ENCODE measurements around the gene KRTAP21-3. TPM values are rescaled to one million over a fixed set of nuclear protein-coding genes. Genes with fewer than 3 reads are reported as not detected.

KRTAP21-3 gene
- total RNA-seq, 2 donors from 2014 or later = not detected

DNA sequence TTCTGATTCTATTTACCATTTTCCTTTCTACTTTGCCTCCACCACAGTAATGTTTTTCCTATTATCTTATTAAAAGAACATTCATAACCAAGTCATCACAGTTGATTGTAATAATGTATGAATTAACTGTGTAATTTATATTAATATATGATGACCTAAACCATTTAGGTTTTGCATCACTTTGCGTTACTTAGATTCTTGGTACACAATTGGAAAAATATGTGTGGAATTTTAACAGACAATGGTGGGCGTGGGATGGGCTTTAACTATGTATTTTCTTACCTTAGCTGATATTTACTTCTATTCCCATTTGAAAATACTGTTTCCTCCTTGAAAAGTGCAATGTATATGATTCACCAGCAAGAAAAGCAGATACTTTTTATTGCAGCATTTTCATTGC lies 3.6 kb downstream of the KRTAP21-3 start:
- TF ChIP-seq, protein P1, sequence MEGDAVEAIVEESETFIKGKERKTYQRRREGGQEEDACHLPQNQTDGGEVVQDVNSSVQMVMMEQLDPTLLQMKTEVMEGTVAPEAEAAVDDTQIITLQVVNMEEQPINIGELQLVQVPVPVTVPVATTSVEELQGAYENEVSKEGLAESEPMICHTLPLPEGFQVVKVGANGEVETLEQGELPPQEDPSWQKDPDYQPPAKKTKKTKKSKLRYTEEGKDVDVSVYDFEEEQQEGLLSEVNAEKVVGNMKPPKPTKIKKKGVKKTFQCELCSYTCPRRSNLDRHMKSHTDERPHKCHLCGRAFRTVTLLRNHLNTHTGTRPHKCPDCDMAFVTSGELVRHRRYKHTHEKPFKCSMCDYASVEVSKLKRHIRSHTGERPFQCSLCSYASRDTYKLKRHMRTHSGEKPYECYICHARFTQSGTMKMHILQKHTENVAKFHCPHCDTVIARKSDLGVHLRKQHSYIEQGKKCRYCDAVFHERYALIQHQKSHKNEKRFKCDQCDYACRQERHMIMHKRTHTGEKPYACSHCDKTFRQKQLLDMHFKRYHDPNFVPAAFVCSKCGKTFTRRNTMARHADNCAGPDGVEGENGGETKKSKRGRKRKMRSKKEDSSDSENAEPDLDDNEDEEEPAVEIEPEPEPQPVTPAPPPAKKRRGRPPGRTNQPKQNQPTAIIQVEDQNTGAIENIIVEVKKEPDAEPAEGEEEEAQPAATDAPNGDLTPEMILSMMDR (conservative IDR thresholded peaks at IDR 0.05) = no peak
- no peak for DNase-seq
- Mint-ChIP-seq H3K4me3 (no peak overlapping the region), H3K27ac (no peak overlapping the region), H3K4me1 (no peaks in the 10 kb centered on the region), H3K27me3 (ENCODE audit: insufficient read depth) (no peaks in the 10 kb centered on the region), H3K9me3 (peaks cover 12% of the 10 kb centered on the region), H3K36me3 (ENCODE audit: low read depth) (no peaks in the 10 kb centered on the region)
- Histone ChIP-seq H3K4me3 (ENCODE audit: low read length) (no peak overlapping the region), H3K27ac (ENCODE audit: low read depth, low read length) (no peak overlapping the region), H3K27me3 (ENCODE audit: control insufficient read depth, insufficient read depth, low read length, poor library complexity, severe bottlenecking) (no peaks in the 10 kb centered on the region), H3K9me3 (ENCODE audit: control insufficient read depth, low read length) (no peaks in the 10 kb centered on the region), H3K4me1 (ENCODE audit: control insufficient read depth, insufficient read depth, low read length) (no peaks in the 10 kb centered on the region), H3K9ac (ENCODE audit: extremely low read depth, low read length, poor library complexity, severe bottlenecking) (no peak overlapping the region), H3K36me3 (ENCODE audit: control insufficient read depth, insufficient read depth, low read length) (no peaks in the 10 kb centered on the region)
- WGBS, 2 experiments (ENCODE audit: insufficient coverage in 1 of 2, insufficient read length in 1 of 2) = 86% methylated on average over 2 of the region's 2 CpGs; no CpG with 5 or more reads in 1 of the 2 experiments

DNA sequence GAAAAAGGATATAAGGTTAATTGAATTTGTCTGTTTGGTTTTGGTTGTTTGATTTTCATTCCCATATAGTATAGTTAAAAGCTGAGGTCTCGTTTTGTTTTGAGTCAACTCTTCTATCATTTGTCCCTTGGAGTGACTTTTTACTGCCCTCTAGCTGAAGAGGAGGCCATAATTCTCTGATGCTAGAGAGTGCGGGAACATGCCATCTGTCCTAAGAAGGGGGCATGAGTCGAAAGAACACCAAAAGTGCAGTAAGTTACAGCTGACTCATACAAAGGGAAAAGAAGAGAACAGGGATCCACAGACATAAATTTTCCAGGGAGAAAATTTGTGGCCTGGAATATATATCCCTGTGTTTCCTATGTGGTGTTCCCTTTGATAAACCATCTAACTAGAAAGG lies 4.1 kb downstream of the KRTAP21-3 start:
- H3K4me1 ChIP-seq (ENCODE audit: control insufficient read depth, insufficient read depth, low read length) = no peaks in the 10 kb centered on the region
- 70 to 80% methylated on average over 2 to 3 of the region's 3 CpGs for WGBS, 2 experiments (ENCODE audit: insufficient coverage in 1 of 2, insufficient read length in 1 of 2)
- H3K9me3 ChIP-seq (ENCODE audit: control insufficient read depth, low read length) = no peaks in the 10 kb centered on the region
- TF ChIP-seq, protein P1 (conservative IDR thresholded peaks at IDR 0.05) = peak; percentile 54
- H3K4me3 ChIP-seq (ENCODE audit: low read length) = no peak overlapping the region
- H3K4me3 Mint-ChIP-seq = no peak overlapping the region
- H3K9me3 Mint-ChIP-seq = peaks cover 15% of the 10 kb centered on the region
- H3K27me3 Mint-ChIP-seq (ENCODE audit: insufficient read depth) = no peaks in the 10 kb centered on the region
- no peaks in the 10 kb centered on the region for H3K27me3 ChIP-seq (ENCODE audit: control insufficient read depth, insufficient read depth, low read length, poor library complexity, severe bottlenecking)
- no peak overlapping the region for H3K9ac ChIP-seq (ENCODE audit: extremely low read depth, low read length, poor library complexity, severe bottlenecking)
- no peaks in the 10 kb centered on the region for H3K4me1 Mint-ChIP-seq
- H3K36me3 ChIP-seq (ENCODE audit: control insufficient read depth, insufficient read depth, low read length) = no peaks in the 10 kb centered on the region
- no peaks in the 10 kb centered on the region for H3K36me3 Mint-ChIP-seq (ENCODE audit: low read depth)
- no peak for DNase-seq
- H3K27ac Mint-ChIP-seq = no peak overlapping the region
- no peak overlapping the region for H3K27ac ChIP-seq (ENCODE audit: low read depth, low read length)

DNA sequence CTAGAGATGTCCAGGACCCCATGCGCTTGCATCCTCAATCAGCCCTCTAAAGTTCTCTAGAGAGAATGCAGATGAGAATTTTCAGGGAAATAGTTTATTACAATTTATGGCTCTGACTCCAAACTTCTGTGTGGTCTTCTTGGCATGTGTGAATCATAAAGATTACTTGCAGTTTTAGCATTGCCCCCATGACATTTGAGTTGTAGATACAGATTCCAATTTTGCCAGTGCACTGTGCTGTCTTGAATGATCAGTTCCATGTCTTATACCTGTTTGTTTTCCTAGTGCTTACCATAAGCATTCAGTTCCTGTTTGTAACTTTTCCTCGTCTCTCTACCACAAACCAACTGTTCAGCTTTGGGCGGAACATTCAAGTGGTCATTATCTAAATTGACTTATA lies 4.8 kb downstream of the KRTAP21-3 start:
- no peaks in the 10 kb centered on the region for H3K36me3 Mint-ChIP-seq (ENCODE audit: low read depth)
- Histone ChIP-seq H3K27me3 (ENCODE audit: control insufficient read depth, insufficient read depth, low read length, poor library complexity, severe bottlenecking) (no peaks in the 10 kb centered on the region), H3K27ac (ENCODE audit: low read depth, low read length) (no peak overlapping the region), H3K9me3 (ENCODE audit: control insufficient read depth, low read length) (no peaks in the 10 kb centered on the region), H3K4me1 (ENCODE audit: control insufficient read depth, insufficient read depth, low read length) (no peaks in the 10 kb centered on the region), H3K9ac (ENCODE audit: extremely low read depth, low read length, poor library complexity, severe bottlenecking) (no peak overlapping the region), H3K36me3 (ENCODE audit: control insufficient read depth, insufficient read depth, low read length) (no peaks in the 10 kb centered on the region), H3K4me3 (ENCODE audit: low read length) (no peak overlapping the region)
- no peak for DNase-seq
- H3K4me1 Mint-ChIP-seq = no peaks in the 10 kb centered on the region
- no peaks in the 10 kb centered on the region for H3K27me3 Mint-ChIP-seq (ENCODE audit: insufficient read depth)
- no peak overlapping the region for H3K4me3 Mint-ChIP-seq
- WGBS, 2 experiments (ENCODE audit: insufficient coverage in 1 of 2, insufficient read length in 1 of 2) = 90 to 95% methylated on average over 2 to 3 of the region's 3 CpGs
- peaks cover 15% of the 10 kb centered on the region for H3K9me3 Mint-ChIP-seq
- no peak overlapping the region for H3K27ac Mint-ChIP-seq
- TF ChIP-seq, protein P1 (conservative IDR thresholded peaks at IDR 0.05) = no peak
